Keratinocyte (primary cell): Measurements from ENCODE around the gene AKAP13. TPM values are rescaled to one million over a fixed set of nuclear protein-coding genes. Genes with fewer than 3 reads are reported as not detected.

Source experiments
- DNase-seq: peaks from one replicate; pipeline ENCODE4 v3.0.0-alpha.2; 2011; ENCODE audit warnings: low read depth, missing footprints, low spot score
- FAIRE-seq: peaks from 2 replicates; lab custom pipeline; 2011; peaks lifted over from hg19 to GRCh38; lab: Jason Lieb, UNC
- H2AFZ ChIP-seq: 2 replicates; pipeline ENCODE4 v1.6.0; 2012; ENCODE audit warnings: low read length, control low read depth, inconsistent platforms; ENCODE audit not compliant: control insufficient read depth
- H3K27ac ChIP-seq: 2 replicates; pipeline ENCODE4 v1.5.1; 2011; ENCODE audit warnings: low read length; ENCODE audit not compliant: control insufficient read depth, insufficient read depth
- H3K27me3 ChIP-seq: 3 replicates; pipeline ENCODE4 v1.6.0; 2011; ENCODE audit warnings: low read length; ENCODE audit not compliant: control insufficient read depth, insufficient read depth; ENCODE audit errors: extremely low read depth
- H3K36me3 ChIP-seq, 2 experiments: 2 replicates in 1 of 2; 3 replicates in 1 of 2; pipeline ENCODE4 v1.5.1; 2011; ENCODE audit warnings: low read length in 2 of 2, mild to moderate bottlenecking in 1 of 2; ENCODE audit not compliant: control insufficient read depth in 2 of 2, insufficient read depth in 2 of 2; ENCODE audit errors: extremely low read depth in 1 of 2
- H3K4me1 ChIP-seq: 3 replicates; pipeline ENCODE4 v1.5.1; 2011; ENCODE audit warnings: low read length; ENCODE audit not compliant: control insufficient read depth, insufficient read depth; ENCODE audit errors: extremely low read depth
- H3K4me2 ChIP-seq: 3 replicates; pipeline ENCODE4 v1.6.0; 2011; ENCODE audit warnings: low read depth, low read length; ENCODE audit not compliant: control insufficient read depth, insufficient read depth; ENCODE audit errors: extremely low read depth
- H3K4me3 ChIP-seq, 3 experiments: fragments of 200-600 bp in 1 of 3; sonication (generic) in 1 of 3; 2 replicates in 2 of 3; 3 replicates in 1 of 3; pipeline ENCODE4 v1.5.1; 2011 to 2016; ENCODE audit warnings: low read length in 3 of 3, mild to moderate bottlenecking in 3 of 3, control low read depth in 2 of 3, inconsistent platforms in 1 of 3, low read depth in 1 of 3, mixed read lengths in 1 of 3, mixed run types in 1 of 3, moderate library complexity in 1 of 3; ENCODE audit not compliant: control insufficient read depth in 2 of 3, insufficient read depth in 2 of 3; ENCODE audit errors: extremely low read depth in 1 of 3
- H3K79me2 ChIP-seq: 2 replicates; pipeline ENCODE4 v1.6.0; 2012; ENCODE audit warnings: low read length; ENCODE audit not compliant: control insufficient read depth, insufficient read depth
- H3K9ac ChIP-seq: 3 replicates; pipeline ENCODE4 v1.6.0; 2011; ENCODE audit warnings: low read length; ENCODE audit not compliant: control insufficient read depth, insufficient read depth; ENCODE audit errors: extremely low read depth
- H3K9me1 ChIP-seq: 3 replicates; pipeline ENCODE4 v1.6.0; 2011; ENCODE audit warnings: low read length; ENCODE audit not compliant: control insufficient read depth, insufficient read depth; ENCODE audit errors: extremely low read depth
- H3K9me3 ChIP-seq: 2 replicates; pipeline ENCODE4 v1.5.1; 2012; ENCODE audit warnings: low read depth, low read length; ENCODE audit not compliant: control insufficient read depth
- H4K20me1 ChIP-seq: 3 replicates; pipeline ENCODE4 v1.6.0; 2011; ENCODE audit warnings: low read length; ENCODE audit not compliant: control insufficient read depth, insufficient read depth; ENCODE audit errors: extremely low read depth
- CTCF ChIP-seq, 3 experiments: IDR thresholded peaks in 1 of 3; conservative IDR thresholded peaks in 1 of 3; optimal IDR thresholded peaks in 1 of 3; 2 replicates in 2 of 3; 3 replicates in 1 of 3; pipeline versions ENCODE3 to v1.5.1; 2011; ENCODE audit warnings: low read length in 3 of 3, mild to moderate bottlenecking in 3 of 3, moderate library complexity in 2 of 3, control low read depth in 1 of 3, inconsistent platforms in 1 of 3; ENCODE audit not compliant: insufficient read depth in 2 of 3; ENCODE audit errors: extremely low read depth in 1 of 3
- EZH2 ChIP-seq: IDR thresholded peaks from one replicate; pipeline ENCODE4 v1.6.1; 2012; ENCODE audit warnings: inconsistent platforms, mild to moderate bottlenecking, low read length, moderate library complexity
- dilution Hi-C: fragments of 300-500 bp; cut with MboI; formaldehyde crosslinking; loops from one replicate; pipeline ENCODE4 v1.7.0; 2020; ENCODE audit warnings: low sequenced_read_pairs; ENCODE audit not compliant: extremely low pct_ligation_motif_present
- polyA plus RNA-seq, 5 experiments: library from polyadenylated mRNA; depleted of rRNA in 3 of 5; stranded (reverse) in 3 of 5; stranded (forward) in 1 of 5; unstranded in 1 of 5; fragments of >200 nt; gene quantifications; 1 replicate in 1 of 5; 2 replicates in 3 of 5; 3 replicates in 1 of 5; pipeline versions ENCODE4 v1.2.1 to v1.2.3, GENCODE V29; 2011 to 2012; ENCODE audit warnings: missing spikeins in 2 of 5, low read depth in 1 of 5, low replicate concordance in 1 of 5

AKAP13 gene
- polyA plus RNA-seq, 1 donor (not counting 4 experiments of a cell fraction or from before 2014, with no cell fraction given) = 16.7 TPM

DNA sequence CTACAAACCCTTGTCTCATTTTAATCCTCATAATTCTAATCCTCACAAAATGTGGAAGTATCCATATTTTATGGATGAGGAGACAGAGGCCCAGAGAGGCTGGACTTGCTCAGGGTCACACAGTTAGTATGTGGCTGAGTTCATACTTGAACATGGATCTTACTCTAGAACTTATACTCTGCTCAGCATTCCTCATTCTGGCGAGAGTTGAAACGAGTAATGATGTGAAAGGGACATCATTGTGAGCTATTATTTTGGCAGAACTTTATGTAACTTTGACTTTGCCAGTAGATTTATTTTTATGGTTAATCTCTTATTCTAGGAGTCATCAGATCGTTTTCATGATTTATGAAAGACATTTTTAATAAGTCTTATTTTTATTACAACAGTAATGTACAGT lies 17.5 kb downstream of the AKAP13 start:
- no peak overlapping the region for H3K4me3 ChIP-seq
- TF ChIP-seq CTCF (optimal IDR thresholded peaks at IDR 0.05 in 1 of 3, IDR thresholded peaks at IDR 0.05 in 1 of 3, conservative IDR thresholded peaks at IDR 0.05 in 1 of 3; ENCODE audit: extremely low read depth in 1 of 3, insufficient read depth in 2 of 3, low read length in 3 of 3) (no peak), EZH2 (no peak)
- no peaks in the 10 kb centered on the region for H3K9me1 ChIP-seq
- H3K9me3 ChIP-seq = no peaks in the 10 kb centered on the region
- H3K36me3 ChIP-seq = no peaks in the 10 kb centered on the region
- dilution Hi-C loops = no loop called here
- no peaks in the 10 kb centered on the region for H3K27me3 ChIP-seq
- H3K4me1 ChIP-seq = peaks cover 9% of the 10 kb centered on the region
- no peak overlapping the region for H3K27ac ChIP-seq
- H3K79me2 ChIP-seq = peaks cover 90% of the 10 kb centered on the region
- H3K4me2 ChIP-seq = no peak overlapping the region
- no peak overlapping the region for H2AFZ ChIP-seq
- no peak overlapping the region for H3K9ac ChIP-seq
- no peaks in the 10 kb centered on the region for H4K20me1 ChIP-seq
- FAIRE-seq = no peak
- no peak for DNase-seq

GRCh38 chr15:85398822-85399221 lies 18.4 kb downstream of the AKAP13 start:
- FAIRE-seq (no peak), DNase-seq (no peak)
- H3K79me2 ChIP-seq = peaks cover 90% of the 10 kb centered on the region
- no peaks in the 10 kb centered on the region for H3K36me3 ChIP-seq
- TF ChIP-seq EZH2 (no peak), CTCF (optimal IDR thresholded peaks at IDR 0.05 in 1 of 3, IDR thresholded peaks at IDR 0.05 in 1 of 3, conservative IDR thresholded peaks at IDR 0.05 in 1 of 3; ENCODE audit: extremely low read depth in 1 of 3, insufficient read depth in 2 of 3, low read length in 3 of 3) (no peak)
- no peak overlapping the region for H3K4me2 ChIP-seq
- no peaks in the 10 kb centered on the region for H3K9me3 ChIP-seq
- peaks cover 14% of the 10 kb centered on the region for H3K4me1 ChIP-seq
- H2AFZ ChIP-seq = no peak overlapping the region
- H3K27me3 ChIP-seq = no peaks in the 10 kb centered on the region
- no peaks in the 10 kb centered on the region for H3K9me1 ChIP-seq
- H3K9ac ChIP-seq = no peak overlapping the region
- H3K4me3 ChIP-seq = no peak overlapping the region
- H4K20me1 ChIP-seq = no peaks in the 10 kb centered on the region
- H3K27ac ChIP-seq = no peak overlapping the region
- dilution Hi-C loops = no loop called here
